EL (cell line): ENCODE results near the gene ZNF227.
"Not testable (repeated sequence)": the region's sequence is repeated elsewhere in the genome, so short reads cannot be mapped to it uniquely, and the experiment has no call there.

Experiments used
- DNase-seq: peaks from one replicate; pipeline ENCODE4 v3.0.0-alpha.2; 2016

The ZNF227 gene

DNA sequence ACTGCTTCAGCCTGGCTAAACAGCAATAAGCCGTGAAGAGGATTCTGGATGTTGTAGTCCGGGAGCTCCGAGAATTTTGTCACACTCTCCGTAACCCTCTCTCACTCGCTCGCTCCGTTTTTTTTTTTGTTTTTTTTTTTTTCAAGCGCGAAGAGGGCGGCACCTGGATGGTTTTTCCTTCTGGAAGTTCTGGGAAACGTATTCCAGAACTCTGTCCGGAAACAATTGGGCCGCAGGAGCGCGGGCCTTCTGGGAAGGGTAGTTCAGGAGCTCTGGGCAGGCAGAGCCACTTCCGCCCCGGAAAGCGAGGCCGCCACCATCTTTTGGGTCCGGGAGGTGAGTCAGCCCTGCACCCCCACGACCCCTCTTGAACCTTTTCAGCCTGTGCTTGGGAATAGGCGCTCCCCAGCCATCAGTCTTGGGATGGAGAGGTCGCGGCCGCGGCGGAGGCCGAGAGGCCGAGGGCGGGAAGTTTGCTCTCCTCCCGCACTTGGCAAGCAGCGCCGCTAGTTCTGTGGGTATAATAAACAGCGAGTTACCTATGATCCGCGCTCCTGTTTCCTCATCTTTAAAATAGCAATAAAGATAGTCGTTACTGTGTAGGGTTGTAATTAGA is at the start of gene ZNF227:
TSS of gene ZNF227 (plus strand) at position 283 of the 616 bp plus-strand sequence. CDS start 5,261 bp downstream, outside the sequence.
- DNase-seq, result peak; percentile 97

- no peak for DNase-seq
Observed at GRCh38 chr19:44163789-44164188, 48.5 kb upstream of the ZNF227 start.

DNA sequence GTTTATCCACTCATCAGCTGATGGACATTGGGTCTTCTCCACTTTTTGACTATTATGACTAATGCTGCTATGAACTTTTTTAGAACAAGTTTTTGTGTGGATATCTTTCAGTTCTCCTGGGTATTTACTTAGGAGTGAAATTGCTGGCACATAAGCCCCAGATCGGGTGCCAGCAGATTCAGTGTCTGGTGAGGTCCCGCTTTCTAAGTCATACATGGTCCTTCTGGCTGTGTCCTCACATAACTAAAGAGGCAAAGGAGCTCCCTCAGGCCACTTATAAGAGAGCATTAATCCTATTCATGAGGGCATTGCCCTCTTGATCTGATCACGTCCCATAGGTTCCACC is 48.0 kb upstream of the ZNF227 start:
- no peak for DNase-seq

- peak; percentile 99 for DNase-seq
Observed at GRCh38 chr19:44164673-44165512, 47.4 kb upstream of the ZNF227 start, which contains the start of gene ZNF226. Gene ZNF226 (plus strand): TSS chr19:44165100. CDS start chr19:44170081, 4,981 bp downstream.

- not testable (repeated sequence) for DNase-seq
Observed at GRCh38 chr19:44170660-44171059, 41.7 kb upstream of the ZNF227 start.

DNA sequence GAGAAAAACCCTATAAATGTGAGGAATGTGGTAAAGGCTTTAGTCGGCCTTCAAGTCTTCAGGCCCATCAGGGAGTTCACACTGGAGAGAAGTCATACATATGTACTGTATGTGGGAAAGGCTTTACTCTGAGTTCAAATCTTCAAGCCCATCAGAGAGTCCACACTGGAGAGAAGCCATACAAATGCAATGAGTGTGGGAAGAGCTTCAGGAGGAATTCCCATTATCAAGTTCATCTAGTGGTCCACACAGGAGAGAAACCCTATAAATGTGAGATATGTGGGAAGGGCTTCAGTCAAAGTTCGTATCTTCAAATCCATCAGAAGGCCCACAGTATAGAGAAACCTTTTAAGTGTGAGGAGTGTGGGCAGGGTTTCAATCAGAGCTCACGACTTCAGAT is 35.7 kb upstream of the ZNF227 start:
- no peak for DNase-seq

GRCh38 chr19:44180968-44181367 is 31.4 kb upstream of the ZNF227 start:
- no peak for DNase-seq

DNA sequence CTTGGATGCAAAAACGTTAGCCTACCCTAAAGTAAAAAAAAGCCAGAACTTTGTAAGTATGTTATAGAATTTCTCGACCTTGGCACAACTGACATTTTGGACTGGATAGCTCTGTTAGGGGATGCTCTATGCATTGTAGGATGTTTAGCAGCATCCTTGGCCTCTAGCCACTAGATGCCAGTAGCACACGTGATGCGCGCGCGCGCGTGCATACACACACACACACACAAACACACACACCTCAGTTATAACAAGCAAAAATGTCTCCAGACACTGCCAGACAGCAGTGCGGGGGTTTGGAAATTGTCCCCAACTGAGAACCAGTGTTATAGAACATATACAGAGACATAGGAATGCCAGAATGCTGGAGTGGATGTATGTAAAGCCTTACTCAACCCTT is 30.2 kb upstream of the ZNF227 start:
- DNase-seq, result no peak

GRCh38 chr19:44190020-44190419 is 22.3 kb upstream of the ZNF227 start:
- DNase-seq, result no peak

DNA sequence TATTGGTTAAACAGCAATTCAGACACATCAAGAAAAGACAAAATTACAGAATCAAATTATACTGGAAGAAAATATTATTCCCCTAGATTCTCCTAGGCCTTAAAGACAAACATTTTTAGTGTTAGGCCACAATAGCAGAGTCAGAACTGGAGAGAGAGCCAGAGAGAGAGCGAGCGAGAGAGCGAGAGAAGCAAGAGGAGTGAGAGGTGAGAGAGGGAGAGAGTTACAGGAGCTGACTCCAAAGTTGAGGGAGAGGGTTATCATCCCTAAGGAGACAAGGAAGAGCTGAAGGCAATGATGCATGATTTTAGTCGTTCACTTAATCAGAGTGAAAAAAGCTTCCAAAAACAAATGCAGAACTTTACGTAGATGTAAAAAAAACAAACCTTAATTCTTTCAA is 20.2 kb upstream of the ZNF227 start:
- DNase-seq, result no peak

GRCh38 chr19:44196772-44197171 is 15.6 kb upstream of the ZNF227 start:
- no peak for DNase-seq

DNA sequence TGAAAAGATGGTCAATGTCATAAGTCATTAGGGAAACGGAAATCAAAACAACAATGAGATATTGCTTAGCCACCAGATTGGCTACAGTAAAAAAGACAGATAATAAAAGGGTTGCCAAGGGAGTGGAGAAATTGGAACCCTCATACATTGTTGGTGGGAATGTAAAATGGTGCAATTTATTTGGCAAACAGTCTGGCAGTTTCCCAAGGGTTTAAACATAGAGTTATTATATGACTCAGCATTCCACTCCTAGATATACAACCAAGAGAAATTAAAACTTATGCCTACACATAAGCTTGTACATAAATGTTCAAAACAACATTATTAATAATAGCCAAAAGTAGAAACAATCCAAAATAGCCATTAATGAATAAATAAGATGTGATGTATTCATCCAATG is 9.9 kb upstream of the ZNF227 start:
- peak; percentile 30 for DNase-seq

DNA sequence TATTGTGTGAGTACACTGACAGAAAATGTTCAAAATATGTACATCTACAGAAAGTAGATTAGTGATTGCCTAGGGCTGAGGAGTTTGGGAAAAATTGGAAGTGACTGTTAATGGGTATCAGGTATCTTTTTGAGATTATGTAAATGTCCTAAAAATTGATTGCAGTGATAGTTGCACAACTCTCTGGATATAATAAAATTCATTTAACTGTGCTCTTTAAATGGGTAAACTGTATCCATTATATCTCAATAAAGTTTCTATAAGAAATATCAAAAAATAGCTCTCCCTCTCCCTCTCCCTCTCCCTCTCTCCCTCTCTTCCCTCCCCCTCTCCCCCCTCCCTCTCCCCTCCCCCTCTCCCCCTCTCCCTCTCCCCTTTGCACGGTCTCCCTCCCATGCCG is 9.4 kb upstream of the ZNF227 start:
- DNase-seq, result no peak

DNA sequence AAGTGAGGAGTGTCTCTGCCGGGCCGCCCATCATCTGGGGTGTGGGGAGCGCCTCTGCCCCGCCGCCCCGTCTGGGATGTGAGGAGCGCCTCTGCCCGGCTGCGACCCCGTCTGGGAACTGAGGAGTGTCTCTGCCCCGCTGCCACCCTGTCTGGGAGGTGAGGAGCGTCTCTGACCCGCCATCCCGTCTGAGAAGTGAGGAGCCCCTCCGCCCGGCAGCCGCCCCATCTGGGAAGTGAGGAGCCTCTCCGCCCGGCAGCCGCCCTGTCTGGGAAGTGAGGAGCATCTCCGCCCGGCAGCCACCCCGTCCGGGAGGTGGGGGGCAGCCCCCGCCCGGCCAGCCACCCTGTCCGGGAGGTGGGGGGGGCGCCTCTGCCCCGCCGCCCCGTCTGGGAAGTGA is 8.5 kb upstream of the ZNF227 start:
- DNase-seq, result not testable (repeated sequence)

DNA sequence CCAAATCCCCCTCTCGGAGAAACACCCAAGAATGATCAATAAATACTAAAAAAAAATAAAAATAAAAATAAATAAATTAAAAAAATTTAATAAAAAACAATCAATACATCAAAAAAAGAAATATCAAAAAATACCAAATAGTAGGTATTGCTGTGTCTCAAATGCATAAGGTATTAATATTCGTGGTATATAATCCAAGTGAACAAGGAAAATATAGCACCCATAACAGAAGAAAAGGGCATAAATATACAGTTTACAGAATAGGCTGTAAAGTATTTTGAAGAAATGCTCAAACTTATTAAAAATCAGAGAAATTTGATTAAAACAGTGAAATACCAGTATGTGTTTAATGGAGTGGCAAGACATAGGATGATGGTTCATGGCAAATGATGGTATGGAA is 7.6 kb upstream of the ZNF227 start:
- DNase-seq, result no peak

DNA sequence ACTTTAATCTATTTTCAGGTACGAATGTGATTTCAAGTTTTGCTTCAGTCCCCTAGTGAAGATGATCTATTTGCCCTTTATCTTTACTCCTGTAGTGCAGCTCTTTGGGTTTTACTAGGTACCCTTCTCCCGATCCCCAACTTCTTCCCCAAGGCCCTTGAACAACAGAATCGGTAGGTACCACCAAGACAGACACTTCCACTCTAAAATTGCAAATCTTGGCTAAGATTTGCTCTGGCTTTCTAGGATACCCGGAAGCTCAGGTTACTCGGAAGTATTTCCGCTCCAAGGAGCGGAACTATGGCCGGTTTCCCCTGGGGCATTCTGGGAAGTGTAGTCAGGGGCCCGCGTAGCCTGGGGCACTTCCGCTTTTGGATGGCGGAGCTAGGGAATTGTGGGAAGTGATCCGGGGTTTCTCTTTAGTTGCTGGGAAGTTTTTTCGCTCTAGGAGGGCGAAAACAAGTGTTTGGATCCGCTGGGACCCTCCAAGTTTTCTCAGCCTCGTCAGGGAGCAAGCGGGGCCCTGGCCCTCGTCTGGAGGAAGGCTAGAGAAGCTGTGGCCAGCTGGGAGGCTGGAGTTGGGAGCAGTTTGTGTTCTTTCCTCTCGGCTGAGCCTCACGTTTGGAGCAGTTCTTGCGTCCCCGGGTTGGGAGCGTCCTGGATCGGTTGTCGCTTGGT is 5.1 kb upstream of the ZNF227 start:
- DNase-seq, result peak; percentile 96

- DNase-seq, result peak; percentile 55
Observed at GRCh38 chr19:44212866-44213346, 574 bp downstream of the ZNF227 start.

DNA sequence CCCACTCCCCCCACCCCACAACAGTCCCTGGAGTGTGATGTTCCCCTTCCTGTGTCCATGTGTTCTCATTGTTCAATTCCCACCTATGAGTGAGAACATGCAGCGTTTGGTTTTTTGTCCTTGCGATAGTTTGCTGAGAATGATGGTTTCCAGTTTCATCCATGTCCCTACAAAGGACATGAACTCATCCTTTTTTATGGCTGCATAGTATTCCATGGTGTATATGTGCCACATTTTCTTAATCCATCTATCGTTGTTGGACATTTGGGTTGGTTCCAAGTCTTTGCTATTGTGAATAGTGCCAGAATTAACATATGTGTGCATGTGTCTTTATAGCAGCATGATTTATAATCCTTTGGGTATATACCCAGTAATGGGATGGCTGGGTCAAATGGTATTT is 7.6 kb downstream of the ZNF227 start:
- DNase-seq, result not testable (repeated sequence)

GRCh38 chr19:44220761-44221160 is 8.4 kb downstream of the ZNF227 start:
- not testable (repeated sequence) for DNase-seq

- DNase-seq, result not testable (repeated sequence)
Observed at GRCh38 chr19:44221291-44221690, 9.0 kb downstream of the ZNF227 start.

- DNase-seq, result no peak
Observed at GRCh38 chr19:44228318-44228717, 16.0 kb downstream of the ZNF227 start.

- DNase-seq, result no peak
Observed at GRCh38 chr19:44232867-44233266, 20.5 kb downstream of the ZNF227 start.

GRCh38 chr19:44236384-44236783 is 24.1 kb downstream of the ZNF227 start:
- no peak for DNase-seq

DNA sequence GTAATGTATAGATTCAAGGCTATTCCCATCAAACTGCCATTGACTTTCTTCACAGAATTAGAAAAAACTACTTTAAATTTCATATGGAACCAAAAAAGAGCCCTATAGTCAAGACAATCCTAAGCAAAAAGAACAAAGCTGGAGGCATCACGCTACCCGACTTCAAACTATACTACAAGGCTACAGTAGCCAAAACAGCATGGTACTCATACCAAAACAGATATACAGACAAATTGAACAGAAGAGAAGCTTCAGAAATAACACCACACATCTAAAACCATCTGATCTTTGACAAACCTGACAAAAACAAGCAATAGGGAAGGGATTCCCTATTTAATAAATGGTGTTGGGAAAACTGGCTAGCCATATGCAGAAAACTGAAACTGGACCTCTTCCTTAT is 40.0 kb downstream of the ZNF227 start:
- DNase-seq, result not testable (repeated sequence)
